Right lobe of liver (tissue), 4 donors: ENCODE data around the gene PVR.

ENCODE experiments used
- POLR2A ChIP-seq: fragments of 450-650 bp; IDR thresholded peaks from one replicate; pipeline ENCODE4 v1.6.1; 2017; ENCODE audit warnings: antibody characterized with exemption, mild to moderate bottlenecking
- TF ChIP-seq, protein P1 (sequence below), 4 donors: fragments of 200-600 bp in 3 of 4; fragments of 450-650 bp in 1 of 4; IDR thresholded peaks; one replicate each; pipeline versions ENCODE4 v1.5.1 to v1.8.0; 2016 to 2022; ENCODE audit warnings: antibody characterized with exemption in 4 of 4, mild to moderate bottlenecking in 2 of 4
- donor health status: DM: no; HTN: no; CAD: no.
- donor health status: DM: no; HTN: no; CAD: no.
- donor health status: DM: no; HTN: yes; CAD: no.

DNA sequence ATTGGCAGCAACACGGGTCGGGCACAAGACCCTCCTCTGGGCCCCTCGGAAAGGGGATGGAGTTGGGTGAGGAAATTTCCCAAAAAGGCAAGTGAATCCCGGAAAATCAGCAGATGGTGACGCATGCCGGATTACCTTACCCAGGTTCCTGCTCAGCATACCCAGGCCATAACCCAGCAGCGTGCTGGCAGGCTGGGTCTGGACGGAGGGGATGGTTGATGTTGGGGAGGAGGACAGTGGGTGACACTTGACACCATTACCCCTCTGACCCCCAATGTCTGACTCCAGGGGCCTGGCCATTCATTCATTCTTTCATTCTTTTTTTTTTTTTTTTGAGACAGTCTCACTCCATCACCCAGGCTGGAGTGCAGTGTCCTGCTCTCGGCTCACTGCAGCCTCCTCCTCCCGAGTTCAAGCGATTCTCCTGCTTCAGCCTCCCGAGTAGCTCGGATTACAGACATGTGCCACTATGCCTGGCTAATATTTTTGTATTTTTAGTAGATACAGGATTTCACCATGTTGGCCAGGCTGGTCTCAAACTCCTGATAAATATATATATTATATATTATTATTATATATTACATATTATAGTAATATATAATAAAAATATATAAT lies 799 bp downstream of the PVR start:
- TF ChIP-seq, protein P1, sequence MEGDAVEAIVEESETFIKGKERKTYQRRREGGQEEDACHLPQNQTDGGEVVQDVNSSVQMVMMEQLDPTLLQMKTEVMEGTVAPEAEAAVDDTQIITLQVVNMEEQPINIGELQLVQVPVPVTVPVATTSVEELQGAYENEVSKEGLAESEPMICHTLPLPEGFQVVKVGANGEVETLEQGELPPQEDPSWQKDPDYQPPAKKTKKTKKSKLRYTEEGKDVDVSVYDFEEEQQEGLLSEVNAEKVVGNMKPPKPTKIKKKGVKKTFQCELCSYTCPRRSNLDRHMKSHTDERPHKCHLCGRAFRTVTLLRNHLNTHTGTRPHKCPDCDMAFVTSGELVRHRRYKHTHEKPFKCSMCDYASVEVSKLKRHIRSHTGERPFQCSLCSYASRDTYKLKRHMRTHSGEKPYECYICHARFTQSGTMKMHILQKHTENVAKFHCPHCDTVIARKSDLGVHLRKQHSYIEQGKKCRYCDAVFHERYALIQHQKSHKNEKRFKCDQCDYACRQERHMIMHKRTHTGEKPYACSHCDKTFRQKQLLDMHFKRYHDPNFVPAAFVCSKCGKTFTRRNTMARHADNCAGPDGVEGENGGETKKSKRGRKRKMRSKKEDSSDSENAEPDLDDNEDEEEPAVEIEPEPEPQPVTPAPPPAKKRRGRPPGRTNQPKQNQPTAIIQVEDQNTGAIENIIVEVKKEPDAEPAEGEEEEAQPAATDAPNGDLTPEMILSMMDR (IDR thresholded peaks at IDR 0.05): no peak
- peak; percentile 40 for TF ChIP-seq POLR2A
